Mesendoderm (in vitro differentiated cells): ENCODE measurements around the gene AGBL5.
A peak's percentile ranks its signal among the peaks of the same experiment; 100 is the strongest.

Experiments
- DNase-seq: peaks from one replicate; pipeline ENCODE4 v3.0.0; 2013
- H2AK5ac ChIP-seq: 2 replicates; pipeline ENCODE4 v1.6.1; 2013; ENCODE audit warnings: low read length, inconsistent platforms
- H2BK120ac ChIP-seq: 2 replicates; pipeline ENCODE4 v1.6.1; 2013; ENCODE audit warnings: low read depth, mild to moderate bottlenecking, low read length, moderate library complexity, mixed read lengths
- H2BK15ac ChIP-seq: replicated peaks from 2 replicates; pipeline ENCODE4 v1.6.1; 2013; ENCODE audit warnings: low read depth, mild to moderate bottlenecking, moderate library complexity
- H2BK5ac ChIP-seq: 2 replicates; pipeline ENCODE4 v1.6.1; 2013; ENCODE audit warnings: low read length, inconsistent platforms
- H3K18ac ChIP-seq: 2 replicates; pipeline ENCODE4 v1.6.1; 2013; ENCODE audit warnings: mild to moderate bottlenecking, low read length, mixed read lengths
- H3K23ac ChIP-seq: one replicate; pipeline ENCODE4 v1.6.1; 2013; ENCODE audit warnings: low read length
- H3K27ac ChIP-seq: 2 replicates; pipeline ENCODE4 v1.5.1; 2013; ENCODE audit warnings: low read depth, mild to moderate bottlenecking, inconsistent platforms, low read length, moderate library complexity
- H3K27me3 ChIP-seq: 2 replicates; pipeline ENCODE4 v1.6.1; 2013; ENCODE audit warnings: low read length, control low read depth, mild to moderate bottlenecking, inconsistent platforms; ENCODE audit not compliant: insufficient read depth, poor library complexity
- H3K36me3 ChIP-seq: 2 replicates; pipeline ENCODE4 v1.6.1; 2013; ENCODE audit warnings: low read length, inconsistent platforms; ENCODE audit not compliant: control insufficient read depth, insufficient read depth
- H3K4ac ChIP-seq: one replicate; pipeline ENCODE4 v1.6.1; 2013; ENCODE audit warnings: low read depth, mild to moderate bottlenecking, low read length, moderate library complexity
- H3K4me1 ChIP-seq: 2 replicates; pipeline ENCODE4 v1.6.1; 2013; ENCODE audit warnings: low read depth, low read length, inconsistent platforms; ENCODE audit not compliant: control insufficient read depth
- H3K4me2 ChIP-seq: 2 replicates; pipeline ENCODE4 v1.6.1; 2013; ENCODE audit warnings: low read length
- H3K4me3 ChIP-seq: 2 replicates; pipeline ENCODE4 v1.5.1; 2013; ENCODE audit warnings: mild to moderate bottlenecking, low read length
- H3K56ac ChIP-seq: one replicate; pipeline ENCODE4 v1.6.1; 2013; ENCODE audit warnings: low read length
- H3K79me1 ChIP-seq: 2 replicates; pipeline ENCODE4 v1.6.1; 2013; ENCODE audit warnings: low read length, inconsistent platforms
- H3K79me2 ChIP-seq: 2 replicates; pipeline ENCODE4 v1.6.1; 2013; ENCODE audit warnings: mild to moderate bottlenecking, low read length; ENCODE audit not compliant: control insufficient read depth, insufficient read depth
- H3K9ac ChIP-seq: 2 replicates; pipeline ENCODE4 v1.6.1; 2013; ENCODE audit warnings: low read length, inconsistent platforms
- H4K5ac ChIP-seq: one replicate; pipeline ENCODE4 v1.6.1; 2013; ENCODE audit warnings: low read length
- H4K8ac ChIP-seq: one replicate; pipeline ENCODE4 v1.6.1; 2013; ENCODE audit warnings: low read depth, mild to moderate bottlenecking, control low read depth, low read length, moderate library complexity
- WGBS: extraction: QIAGEN DNeasy Blood & Tissue Kit; methylation state at CpG from one replicate; pipeline ENCODE4 v1.1.7; 2013; ENCODE audit warnings: low lambda C conversion rate, missing lambda C conversion rate; ENCODE audit not compliant: insufficient coverage; ENCODE audit errors: extremely low coverage; 5-methylcytosine and 5-hydroxymethylcytosine counted together

The AGBL5 gene

GRCh38 chr2:27025861-27026851 is 25.3 kb upstream of the AGBL5 start:
- Histone ChIP-seq H2BK15ac (no peak overlapping the region), H2BK120ac (no peak overlapping the region), H2AK5ac (no peak overlapping the region), H3K4me1 (no peaks in the 10 kb centered on the region), H3K18ac (no peak overlapping the region), H3K36me3 (no peaks in the 10 kb centered on the region), H3K4me3 (no peak overlapping the region), H3K23ac (no peak overlapping the region), H2BK5ac (no peak overlapping the region), H3K79me2 (no peaks in the 10 kb centered on the region), H3K56ac (no peak overlapping the region), H4K8ac (no peak overlapping the region), H3K27me3 (no peaks in the 10 kb centered on the region), H4K5ac (no peak overlapping the region), H3K4me2 (no peak overlapping the region), H3K4ac (no peak overlapping the region), H3K79me1 (peaks cover 2% of the 10 kb centered on the region), H3K27ac (no peak overlapping the region), H3K9ac (no peak overlapping the region)
- WGBS = no CpG with 5 or more reads among the region's 24 CpGs
- DNase-seq = no peak

- Histone ChIP-seq H2AK5ac (no peak overlapping the region), H2BK120ac (no peak overlapping the region), H4K8ac (no peak overlapping the region), H3K9ac (no peak overlapping the region), H2BK15ac (no peak overlapping the region), H3K4ac (no peak overlapping the region), H4K5ac (no peak overlapping the region), H3K27me3 (no peaks in the 10 kb centered on the region), H3K36me3 (no peaks in the 10 kb centered on the region), H3K79me2 (no peaks in the 10 kb centered on the region), H3K23ac (no peak overlapping the region), H3K4me1 (no peaks in the 10 kb centered on the region), H3K79me1 (peaks cover 2% of the 10 kb centered on the region), H2BK5ac (no peak overlapping the region), H3K4me3 (no peak overlapping the region), H3K27ac (no peak overlapping the region), H3K4me2 (no peak overlapping the region), H3K56ac (no peak overlapping the region), H3K18ac (no peak overlapping the region)
- DNase-seq = no peak
- WGBS = no CpG with 5 or more reads among the region's 10 CpGs
Observed at GRCh38 chr2:27027211-27027651, 24.2 kb upstream of the AGBL5 start.

GRCh38 chr2:27029051-27029450 is 22.4 kb upstream of the AGBL5 start:
- no peak overlapping the region for H3K4me2 ChIP-seq
- H3K4me1 ChIP-seq = peaks cover 2% of the 10 kb centered on the region
- H3K4me3 ChIP-seq = no peak overlapping the region
- no peak overlapping the region for H3K4ac ChIP-seq
- H3K27me3 ChIP-seq = no peaks in the 10 kb centered on the region
- H2BK120ac ChIP-seq = no peak overlapping the region
- no peak overlapping the region for H3K9ac ChIP-seq
- no peak overlapping the region for H2BK15ac ChIP-seq
- no peak for DNase-seq
- H3K18ac ChIP-seq = no peak overlapping the region
- no peak overlapping the region for H3K56ac ChIP-seq
- H2BK5ac ChIP-seq = no peak overlapping the region
- no peak overlapping the region for H2AK5ac ChIP-seq
- peaks cover 9% of the 10 kb centered on the region for H3K79me1 ChIP-seq
- no CpG with 5 or more reads among the region's 2 CpGs for WGBS
- H3K36me3 ChIP-seq = no peaks in the 10 kb centered on the region
- H3K79me2 ChIP-seq = peaks cover 10% of the 10 kb centered on the region
- H4K8ac ChIP-seq = no peak overlapping the region
- H4K5ac ChIP-seq = no peak overlapping the region
- H3K23ac ChIP-seq = no peak overlapping the region
- H3K27ac ChIP-seq = no peak overlapping the region

- peak within 1 kb of the TSS; percentile 96 for H3K56ac ChIP-seq
- H2BK5ac ChIP-seq = no peak within 1 kb of the TSS
- H3K4me2 ChIP-seq = peak within 1 kb of the TSS; percentile 81
- H2BK120ac ChIP-seq = no peak within 1 kb of the TSS
- peak; percentile 91 for DNase-seq
- H3K79me1 ChIP-seq = peaks cover 12% of the 10 kb centered on the region
- H3K9ac ChIP-seq = peak within 1 kb of the TSS; percentile 95
- H3K27ac ChIP-seq = no peak within 1 kb of the TSS
- H4K5ac ChIP-seq = no peak within 1 kb of the TSS
- peak within 1 kb of the TSS; percentile 93 for H3K4me3 ChIP-seq
- no peak within 1 kb of the TSS for H2BK15ac ChIP-seq
- H3K79me2 ChIP-seq = peaks cover 11% of the 10 kb centered on the region
- no peak within 1 kb of the TSS for H3K23ac ChIP-seq
- peaks cover 6% of the 10 kb centered on the region for H3K36me3 ChIP-seq
- H3K4ac ChIP-seq = peak within 1 kb of the TSS; percentile 49
- no peak within 1 kb of the TSS for H4K8ac ChIP-seq
- peak within 1 kb of the TSS; percentile 29 for H3K18ac ChIP-seq
- no CpG with 5 or more reads among the region's 76 CpGs for WGBS
- no peaks in the 10 kb centered on the region for H3K27me3 ChIP-seq
- H2AK5ac ChIP-seq = peak within 1 kb of the TSS; percentile 9
- peaks cover 3% of the 10 kb centered on the region for H3K4me1 ChIP-seq
Observed at GRCh38 chr2:27032495-27033252, 18.8 kb upstream of the AGBL5 start, which contains the start of gene TMEM214. TMEM214 (plus strand) TSS chr2:27032965; CDS start chr2:27033016, 51 bp downstream.

- Histone ChIP-seq H3K79me1 (peaks cover 12% of the 10 kb centered on the region), H2BK5ac (no peak overlapping the region), H2AK5ac (peak overlapping the region; percentile 9), H4K5ac (no peak overlapping the region), H2BK15ac (no peak overlapping the region), H3K36me3 (peaks cover 8% of the 10 kb centered on the region), H3K56ac (peak overlapping the region; percentile 96), H3K9ac (peak overlapping the region; percentile 95), H3K4me2 (peak overlapping the region; percentile 81), H3K4ac (peak overlapping the region; percentile 49), H2BK120ac (no peak overlapping the region), H3K27ac (no peak overlapping the region), H3K4me3 (peak overlapping the region; percentile 87), H4K8ac (no peak overlapping the region), H3K27me3 (no peaks in the 10 kb centered on the region), H3K79me2 (peaks cover 11% of the 10 kb centered on the region), H3K18ac (peak overlapping the region; percentile 29), H3K4me1 (peaks cover 3% of the 10 kb centered on the region), H3K23ac (no peak overlapping the region)
- no peak for DNase-seq
- no CpG with 5 or more reads among the region's 11 CpGs for WGBS
Observed at GRCh38 chr2:27033253-27033852, 18.1 kb upstream of the AGBL5 start.
